NK-92 (cell line): ENCODE results near the gene FRMD5.
"Not testable (repeated sequence)": the region's sequence is repeated elsewhere in the genome, so short reads cannot be mapped to it uniquely, and the experiment has no call there.

Experiments
- DNase-seq: peaks from one replicate; lab custom pipeline; 2025; ENCODE audit not compliant: unreplicated experiment; lab: John Stamatoyannopoulos, UW

FRMD5 gene

GRCh38 chr15:44195151-44195740 lies at the start of gene FRMD5:
Gene FRMD5 (minus strand): TSS chr15:44195271.
- peak; percentile 33 for DNase-seq

GRCh38 chr15:44243829-44244228 lies 48.8 kb upstream of the FRMD5 start:
- no peak for DNase-seq

DNA sequence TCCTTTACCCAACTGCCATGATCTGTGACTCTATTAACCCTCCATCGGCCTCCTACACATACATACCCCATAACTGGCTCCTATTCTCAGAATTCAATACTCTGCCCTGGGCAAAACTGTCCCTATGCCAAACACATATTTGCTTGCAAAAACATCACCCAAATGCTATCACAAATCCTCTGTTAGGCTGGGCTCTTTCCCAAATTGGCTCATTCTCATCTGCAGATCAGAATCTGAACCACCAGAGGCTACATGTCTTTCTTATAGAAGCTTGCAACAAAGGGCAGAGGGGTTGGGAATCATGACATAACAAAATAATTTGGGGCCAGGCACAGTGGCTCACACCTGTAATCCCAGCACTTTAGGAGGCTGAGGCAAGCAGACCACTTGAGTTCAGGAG lies 48.1 kb upstream of the FRMD5 start:
- no peak for DNase-seq

DNA sequence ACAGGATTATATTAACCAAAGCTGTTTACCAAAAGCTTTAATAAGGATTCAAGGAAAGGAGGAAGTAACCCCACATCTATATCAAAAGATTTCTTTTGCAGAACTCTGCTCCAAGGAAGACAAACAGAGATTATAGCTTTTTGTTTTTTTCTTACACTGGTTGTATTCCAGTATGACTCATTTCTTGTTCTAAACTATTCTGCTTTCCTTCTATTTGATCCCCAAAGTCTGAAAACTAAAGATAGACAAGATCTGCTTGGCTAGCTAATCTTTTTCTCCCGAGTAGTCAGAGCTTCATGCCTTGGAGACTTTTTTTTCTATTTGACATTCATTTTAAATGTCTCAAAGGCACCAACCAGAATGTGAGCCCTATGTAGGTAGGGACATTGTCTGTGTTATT lies 36.8 kb upstream of the FRMD5 start:
- no peak for DNase-seq

- not testable (repeated sequence) for DNase-seq
Measured at GRCh38 chr15:44229301-44229700, 34.2 kb upstream of the FRMD5 start.

- no peak for DNase-seq
Measured at GRCh38 chr15:44227584-44227983, 32.5 kb upstream of the FRMD5 start.

DNA sequence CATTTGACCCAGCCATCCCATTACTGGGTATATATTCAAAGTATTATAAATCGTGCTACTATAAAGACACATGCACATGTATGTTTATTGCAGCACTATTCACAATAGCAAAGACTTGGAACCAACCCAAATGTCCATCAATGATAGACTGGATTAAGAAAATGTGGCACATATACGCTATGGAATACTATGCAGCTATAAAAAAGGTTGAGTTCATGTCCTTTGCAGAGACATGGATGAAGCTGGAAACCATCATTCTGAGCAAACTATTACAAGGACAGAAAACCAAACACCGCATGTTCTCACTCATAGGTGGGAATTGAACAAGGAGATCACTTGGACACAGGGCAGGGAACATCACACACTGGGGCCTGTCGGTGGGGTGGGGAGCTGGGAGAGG lies 31.9 kb upstream of the FRMD5 start:
- not testable (repeated sequence) for DNase-seq

- no peak for DNase-seq
Measured at GRCh38 chr15:44222478-44222877, 27.4 kb upstream of the FRMD5 start.

DNA sequence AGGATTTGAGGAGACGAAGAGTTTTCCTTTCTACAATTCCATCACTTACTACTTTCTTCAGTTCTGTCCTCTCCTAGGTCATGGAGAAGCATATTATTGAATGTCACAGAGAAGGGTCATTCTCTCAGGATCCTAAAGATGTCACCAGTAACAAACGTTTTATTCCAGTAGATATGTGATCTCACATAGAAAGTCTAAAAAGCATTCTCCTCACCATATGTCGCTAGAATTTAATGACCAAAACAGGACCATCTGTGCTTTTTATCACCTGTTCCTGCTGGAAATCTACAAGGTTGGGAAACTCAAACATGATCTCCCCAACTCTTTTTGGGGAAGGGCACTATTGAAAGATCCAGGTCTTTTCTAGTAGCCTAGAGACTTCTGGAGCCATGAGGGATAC lies 24.0 kb upstream of the FRMD5 start:
- DNase-seq, result no peak

DNA sequence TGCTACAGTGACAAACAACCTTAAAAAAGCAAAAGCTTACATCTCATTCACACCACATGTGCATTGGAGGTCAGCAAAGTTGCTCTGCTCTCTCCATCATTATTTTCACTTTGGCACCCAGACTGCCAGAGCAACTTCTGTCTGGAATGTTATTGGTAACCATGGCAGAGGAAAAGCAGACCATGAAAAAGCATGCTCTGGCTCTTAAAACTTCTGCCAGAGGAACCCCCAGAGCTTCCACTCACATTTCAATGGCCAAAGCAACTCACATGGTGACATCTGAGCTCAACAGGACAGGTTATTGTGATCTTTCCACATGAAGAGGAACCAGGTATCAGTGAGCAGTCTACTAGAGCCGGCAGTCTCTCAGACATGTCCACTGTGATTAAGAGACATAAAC lies 21.9 kb upstream of the FRMD5 start:
- no peak for DNase-seq

- DNase-seq, result no peak
Measured at GRCh38 chr15:44215594-44215993, 20.5 kb upstream of the FRMD5 start.

- no peak for DNase-seq
Measured at GRCh38 chr15:44208956-44209355, 13.9 kb upstream of the FRMD5 start.

GRCh38 chr15:44207643-44208042 lies 12.6 kb upstream of the FRMD5 start:
- no peak for DNase-seq

GRCh38 chr15:44199393-44199792 lies 4.3 kb upstream of the FRMD5 start:
- no peak for DNase-seq

DNA sequence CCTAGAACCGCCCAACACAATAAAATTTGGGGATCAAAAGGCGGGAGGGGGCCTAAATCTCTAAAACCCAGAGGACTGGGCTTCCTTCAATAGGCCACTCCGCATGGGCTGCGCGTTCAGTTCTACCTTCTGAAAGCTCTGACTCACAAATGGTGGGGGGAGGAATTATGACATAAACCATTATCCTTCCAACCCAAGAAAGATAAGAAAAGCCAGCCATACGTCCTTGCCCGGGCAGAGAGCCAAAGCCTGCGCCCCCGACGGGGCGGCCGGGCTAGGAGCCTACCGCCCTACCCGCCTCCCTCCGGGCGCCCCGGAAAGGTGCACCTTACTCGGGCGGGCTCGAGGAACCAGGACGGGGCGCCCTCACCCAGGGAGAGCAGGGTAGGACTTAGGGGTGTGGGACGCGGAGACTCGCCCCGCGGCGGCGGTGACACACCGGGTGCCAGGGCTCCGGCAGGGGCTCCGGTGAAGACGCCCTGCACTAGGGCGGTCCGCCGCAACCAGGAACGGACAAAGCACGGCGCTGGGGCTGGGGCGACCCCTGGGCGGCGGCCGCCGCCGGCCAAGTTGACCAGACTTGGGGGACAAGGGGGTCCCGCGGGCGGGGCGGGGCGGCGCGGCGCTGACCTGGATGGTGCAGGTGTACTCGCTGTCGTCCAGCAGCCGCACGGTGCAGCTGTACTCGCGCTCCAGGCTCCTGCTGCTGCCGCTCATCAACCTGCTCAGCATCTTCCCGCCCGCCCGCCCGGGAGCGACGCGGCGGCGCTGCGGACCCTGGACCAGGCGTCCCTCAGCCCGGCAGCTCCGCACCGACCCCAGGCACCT lies 534 bp downstream of the FRMD5 start:
- no peak for DNase-seq

DNA sequence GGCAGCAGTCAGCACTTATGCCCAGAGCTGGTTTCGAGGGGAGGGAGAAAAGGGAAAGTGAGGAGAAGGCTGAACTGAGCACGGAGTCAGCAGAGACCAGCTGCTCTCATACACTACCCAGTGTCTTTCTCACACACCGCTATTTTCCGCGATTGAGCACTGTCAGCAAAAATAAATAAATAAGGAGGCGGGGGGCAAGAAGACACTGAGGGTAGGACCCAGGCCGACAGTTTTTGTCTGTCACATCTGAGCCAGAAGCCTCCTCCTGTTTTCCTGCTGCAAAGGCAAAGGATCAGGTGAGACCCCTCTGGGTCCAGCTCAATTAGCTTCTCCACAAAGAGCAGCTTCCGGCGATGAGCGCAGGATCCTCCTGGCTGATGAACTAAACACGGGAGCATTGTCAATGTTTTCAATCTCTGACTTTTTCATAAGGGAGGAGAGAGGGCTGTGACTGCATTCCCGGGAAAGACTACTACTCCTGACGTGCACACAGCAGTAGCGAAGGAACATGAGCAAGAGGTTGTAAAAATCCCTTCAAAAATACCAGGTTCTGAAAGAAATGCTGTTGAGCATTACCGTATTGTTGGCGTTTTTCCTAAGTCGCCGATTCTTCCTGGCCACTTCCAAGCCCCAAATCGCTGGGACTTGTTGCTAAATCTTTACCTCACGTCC lies 1.3 kb downstream of the FRMD5 start:
- DNase-seq, result no peak

GRCh38 chr15:44188795-44189194 lies 6.3 kb downstream of the FRMD5 start:
- no peak for DNase-seq

GRCh38 chr15:44186705-44187104 lies 8.4 kb downstream of the FRMD5 start:
- no peak for DNase-seq

DNA sequence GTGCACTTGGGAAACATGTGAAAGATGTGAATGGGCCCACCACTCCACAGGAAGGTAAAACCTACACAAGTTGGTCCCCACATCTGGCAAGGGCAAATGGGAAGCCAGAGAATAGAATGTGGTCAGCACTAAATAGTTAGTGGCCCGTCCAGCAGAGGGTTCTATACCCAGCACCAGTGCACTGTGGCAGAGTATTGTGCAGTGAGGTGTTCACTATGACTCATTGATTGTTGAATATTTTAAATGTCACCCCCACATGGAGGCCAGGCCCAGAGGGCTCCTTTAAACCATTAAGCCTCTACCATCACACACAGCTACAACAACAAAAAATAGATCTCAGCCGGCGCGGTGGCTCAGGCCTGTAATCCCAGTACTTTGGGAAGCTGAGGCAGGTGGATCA lies 11.7 kb downstream of the FRMD5 start:
- no peak for DNase-seq

DNA sequence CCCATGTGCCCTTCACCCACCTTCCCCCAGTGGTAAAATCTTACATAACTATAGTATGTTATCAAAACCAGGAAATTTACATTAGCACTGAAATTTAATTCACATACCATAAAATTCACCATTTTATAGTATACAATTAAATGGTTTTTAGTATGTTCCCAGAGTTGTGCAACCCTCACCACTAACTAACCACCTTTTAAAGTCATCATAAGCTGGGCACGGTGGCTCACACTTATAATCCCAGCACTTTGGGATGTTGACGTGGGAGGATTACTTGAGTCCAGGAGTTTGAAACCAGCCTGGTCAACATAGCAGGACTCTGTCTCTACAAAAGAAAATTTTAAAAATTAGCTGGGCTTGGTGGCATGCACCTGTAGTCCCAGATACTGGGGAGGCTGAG lies 13.7 kb downstream of the FRMD5 start:
- no peak for DNase-seq

DNA sequence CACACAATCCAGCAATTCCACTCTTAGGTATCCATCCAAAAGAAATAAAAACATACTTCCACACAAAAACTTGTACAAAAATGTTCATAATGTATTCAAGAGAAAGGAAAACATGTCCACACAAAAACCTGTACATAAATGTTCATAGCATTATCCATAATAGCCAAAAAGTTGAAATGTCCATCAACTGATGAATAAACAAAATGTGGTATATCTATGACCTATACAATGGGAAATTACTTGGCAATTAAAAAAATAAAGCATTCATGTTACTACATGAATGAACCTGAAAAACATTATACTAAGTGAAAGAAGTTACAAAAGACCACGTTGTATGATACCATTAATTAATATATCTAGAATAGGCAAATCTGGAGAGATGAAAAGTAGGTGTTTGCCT lies 17.9 kb downstream of the FRMD5 start:
- DNase-seq, result no peak

- DNase-seq, result no peak
Measured at GRCh38 chr15:44173813-44174212, 21.3 kb downstream of the FRMD5 start.
